CD4-positive, alpha-beta T cell treated with Interleukin-17A for 4 hours (primary cell): Measurements from ENCODE around the gene FLNB.

Source experiments
- DNase-seq: peaks from one replicate; pipeline ENCODE4 v3.0.0-alpha.2; 2020; ENCODE audit warnings: mixed read lengths

Gene FLNB

DNA sequence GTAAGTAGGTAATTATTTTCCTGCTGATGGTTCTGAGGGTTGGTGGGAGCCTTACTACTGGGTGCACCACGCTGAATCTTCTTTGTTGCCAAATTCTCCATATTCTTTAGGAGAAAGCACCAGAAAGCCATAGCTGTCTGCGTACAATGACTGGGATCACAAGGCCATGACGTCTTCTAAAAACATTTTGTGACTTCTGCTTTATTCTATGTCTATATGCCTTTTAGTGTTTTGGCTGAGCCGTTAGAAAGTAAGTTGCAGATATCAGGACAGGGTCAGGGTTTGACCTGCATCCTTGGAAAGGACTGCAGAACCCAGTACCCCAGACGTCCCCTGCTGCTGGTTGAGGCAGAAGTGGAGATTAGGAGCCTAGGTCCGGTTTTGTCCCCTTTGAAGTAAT is 107.0 kb downstream of the FLNB start:
- no peak for DNase-seq

- peak; percentile 58 for DNase-seq
Measured at GRCh38 chr3:58116161-58116955, 108.1 kb downstream of the FLNB start.

DNA sequence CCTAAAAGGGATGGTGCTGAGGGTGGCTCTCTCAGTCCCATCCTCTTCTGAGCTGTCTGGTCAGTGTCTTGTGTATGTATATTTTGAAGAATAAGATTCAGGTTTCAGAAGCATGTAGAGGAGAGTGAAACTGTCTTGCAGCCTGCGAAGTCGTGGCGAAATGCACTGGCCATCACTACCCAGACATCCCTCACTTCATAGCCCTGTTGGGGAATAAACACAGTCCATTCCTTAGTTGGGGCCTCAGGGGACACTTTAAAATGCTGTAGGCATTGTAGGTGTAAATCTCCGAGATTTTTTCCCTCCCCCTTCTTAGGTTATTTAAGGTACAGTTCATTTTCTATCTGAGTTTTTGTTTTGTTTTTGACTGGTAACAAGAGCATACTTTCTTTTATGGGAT is 108.8 kb downstream of the FLNB start:
- DNase-seq: no peak

- no peak for DNase-seq
Measured at GRCh38 chr3:58117561-58118181, 109.4 kb downstream of the FLNB start.

DNA sequence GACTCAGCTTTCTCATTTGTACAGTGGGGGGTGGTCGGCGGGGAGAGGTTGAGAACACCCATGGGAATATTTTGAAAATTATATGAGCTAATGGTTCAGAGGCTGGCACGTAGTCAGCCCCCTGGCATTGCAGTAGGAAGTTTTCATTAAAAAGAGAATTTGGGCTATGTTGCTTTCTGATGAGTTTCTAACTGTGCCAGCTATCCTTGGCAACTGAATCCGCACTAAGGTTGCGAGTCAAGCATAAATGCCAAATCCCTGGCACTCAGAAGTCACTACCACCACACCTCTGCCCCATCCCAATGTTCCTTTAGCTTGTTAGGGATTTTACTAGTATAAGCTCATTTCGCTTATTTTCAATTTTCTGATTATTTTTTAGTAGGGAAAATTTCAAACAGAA is 111.0 kb downstream of the FLNB start:
- no peak for DNase-seq

DNA sequence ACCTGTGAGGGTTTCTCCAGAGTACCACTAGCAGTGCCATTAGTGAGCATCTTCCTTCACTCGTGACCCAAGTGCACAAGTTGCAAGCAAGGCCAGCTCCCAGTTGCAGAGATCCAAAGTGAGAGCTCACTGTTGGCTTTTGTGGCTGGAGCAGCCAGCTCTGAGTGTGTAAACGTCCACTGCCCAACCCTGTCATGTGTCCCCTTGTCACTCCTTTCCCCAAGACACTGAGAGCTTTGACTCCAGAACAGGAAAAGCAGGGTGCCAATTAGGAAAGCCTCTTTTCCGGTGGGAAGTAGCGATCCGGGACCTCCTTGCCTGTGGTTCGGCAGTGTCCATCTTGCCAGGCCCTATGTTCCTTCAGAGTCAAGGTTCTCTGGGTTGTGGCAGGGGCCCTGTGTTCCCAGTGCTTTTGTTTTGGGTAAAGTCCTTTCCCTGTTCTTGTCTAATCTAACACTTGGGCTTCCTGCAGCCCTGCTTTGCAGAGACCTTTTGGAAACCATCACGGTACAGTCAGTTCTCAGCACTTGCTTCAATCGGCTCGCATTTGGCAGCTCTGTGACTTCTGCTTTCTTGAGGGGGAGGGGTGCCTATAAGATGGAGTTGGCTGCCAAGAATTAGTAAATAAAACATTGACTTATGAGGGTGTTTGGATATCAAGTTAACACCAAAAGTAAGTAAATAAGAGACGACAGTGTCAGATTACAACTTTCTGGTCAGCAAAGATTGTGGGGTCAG is 112.0 kb downstream of the FLNB start:
- no peak for DNase-seq

DNA sequence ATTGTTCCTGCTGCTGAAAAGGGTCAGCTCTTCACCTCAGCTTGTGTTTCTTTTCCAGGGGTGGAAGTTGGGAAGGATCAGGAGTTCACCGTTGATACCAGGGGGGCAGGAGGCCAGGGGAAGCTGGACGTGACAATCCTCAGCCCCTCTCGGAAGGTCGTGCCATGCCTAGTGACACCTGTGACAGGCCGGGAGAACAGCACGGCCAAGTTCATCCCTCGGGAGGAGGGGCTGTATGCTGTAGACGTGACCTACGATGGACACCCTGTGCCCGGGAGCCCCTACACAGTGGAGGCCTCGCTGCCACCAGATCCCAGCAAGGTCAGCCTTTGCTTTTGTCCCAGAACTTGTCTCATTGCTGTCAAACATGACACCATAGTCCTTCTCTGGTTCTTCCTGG is 113.0 kb downstream of the FLNB start:
- DNase-seq: no peak

- DNase-seq: no peak
Measured at GRCh38 chr3:58122936-58123700, 114.9 kb downstream of the FLNB start.

DNA sequence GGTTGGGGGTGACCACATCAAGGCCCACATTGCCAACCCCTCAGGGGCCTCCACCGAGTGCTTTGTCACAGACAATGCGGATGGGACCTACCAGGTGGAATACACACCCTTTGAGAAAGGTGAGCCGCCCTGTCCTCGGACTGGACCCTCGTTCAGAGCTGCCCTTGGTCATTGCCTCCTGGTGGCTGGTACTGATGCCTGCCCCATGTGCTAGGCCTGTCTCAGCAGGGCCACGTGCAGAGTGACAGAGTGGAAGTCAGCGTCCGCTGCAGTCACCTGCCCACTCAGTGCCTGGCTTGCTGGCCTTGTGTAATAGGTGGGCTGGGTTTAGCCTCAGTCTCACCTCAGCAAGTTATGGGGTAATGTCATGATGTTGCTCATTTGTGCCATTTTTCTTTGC is 116.2 kb downstream of the FLNB start:
- no peak for DNase-seq

GRCh38 chr3:58129041-58129770 is 121.0 kb downstream of the FLNB start:
- no peak for DNase-seq

- DNase-seq: no peak
Measured at GRCh38 chr3:58130591-58130990, 122.4 kb downstream of the FLNB start.

GRCh38 chr3:58131101-58131825 is 123.0 kb downstream of the FLNB start:
- no peak for DNase-seq

GRCh38 chr3:58132850-58133249 is 124.6 kb downstream of the FLNB start:
- DNase-seq: no peak

- DNase-seq: no peak
Measured at GRCh38 chr3:58134468-58134867, 126.2 kb downstream of the FLNB start.

GRCh38 chr3:58135712-58136543 is 127.7 kb downstream of the FLNB start:
- DNase-seq: no peak

- DNase-seq: no peak
Measured at GRCh38 chr3:58137306-58137705, 129.1 kb downstream of the FLNB start.

GRCh38 chr3:58141766-58142345 is 133.6 kb downstream of the FLNB start:
- no peak for DNase-seq

- no peak for DNase-seq
Measured at GRCh38 chr3:58143417-58144055, 135.3 kb downstream of the FLNB start.

DNA sequence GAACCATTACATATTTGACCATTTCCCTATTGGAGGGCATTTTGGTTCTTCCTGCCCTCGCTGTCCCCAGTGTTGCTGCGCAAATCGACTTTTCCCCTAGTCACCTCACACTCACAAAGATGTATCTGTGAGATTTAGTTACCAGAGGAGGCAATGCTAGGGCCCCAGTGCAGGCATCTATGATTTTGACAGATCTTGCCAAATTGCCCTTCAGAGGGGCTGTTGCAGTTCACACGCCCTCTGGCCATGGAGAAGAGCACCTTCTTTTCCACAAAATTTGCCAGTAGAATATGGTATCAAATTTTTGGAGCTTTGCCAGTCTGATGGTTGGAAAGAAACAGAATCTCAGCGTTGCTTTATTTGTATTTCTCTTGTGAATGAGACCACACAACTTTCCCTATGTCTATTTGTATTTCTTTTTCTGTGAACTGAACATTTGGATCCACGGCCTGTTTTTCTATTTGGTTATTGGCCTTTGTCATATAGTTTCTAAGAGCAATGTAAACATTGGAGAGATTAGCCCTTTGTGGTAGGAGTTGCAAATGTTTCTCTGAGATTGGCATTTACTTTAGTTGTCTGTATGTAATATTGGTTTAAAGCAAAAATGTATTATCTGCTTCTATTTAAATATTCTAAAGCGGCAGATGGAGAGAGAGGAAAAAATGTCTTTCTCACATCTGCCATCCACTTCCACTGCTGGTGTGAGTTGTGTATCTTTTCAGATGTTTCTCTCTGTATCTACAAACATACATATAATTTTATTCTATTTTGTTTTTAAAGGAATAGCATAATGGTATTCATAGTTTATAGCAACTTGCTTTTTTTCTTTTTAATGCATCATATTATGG is 136.5 kb downstream of the FLNB start:
- no peak for DNase-seq
